AG04450 (cell line): ENCODE measurements around the gene DHX30. TPM values are rescaled to one million over a fixed set of nuclear protein-coding genes. Genes with fewer than 3 reads are reported as not detected.

Experiments used
- CTCF ChIA-PET: fragments of 300-600, 350-600 bp; formaldehyde crosslinking; extraction: SDS; loops from one replicate; lab custom pipeline; 2022; ENCODE audit warnings: antibody characterized with exemption, inconsistent platforms; lab: Charles Lee
- POLR2A ChIA-PET: fragments of 350-600 bp; formaldehyde crosslinking; extraction: SDS; loops from one replicate; lab custom pipeline; 2021; ENCODE audit warnings: antibody characterized with exemption, inconsistent platforms; lab: Yijun Ruan, JAX
- DNase-seq: peaks from one replicate; pipeline ENCODE4 v3.0.0-alpha.2; 2011; ENCODE audit warnings: low read depth, low spot score
- H3K27ac ChIP-seq: one replicate; pipeline ENCODE4 v1.5.1; 2012; ENCODE audit warnings: low read depth, low read length, control low read depth
- H3K27me3 ChIP-seq: one replicate; pipeline ENCODE4 v1.6.0; 2012; ENCODE audit warnings: low read length; ENCODE audit not compliant: control insufficient read depth, insufficient read depth
- H3K4me3 ChIP-seq: 2 replicates; pipeline ENCODE4 v1.5.1; 2011; ENCODE audit warnings: mild to moderate bottlenecking, low read depth, low read length, control low read depth
- H3K9me3 ChIP-seq: 2 replicates; pipeline ENCODE4 v1.5.1; 2012; ENCODE audit warnings: low read length; ENCODE audit not compliant: control insufficient read depth, insufficient read depth
- polyA plus RNA-seq: library from polyadenylated mRNA; depleted of rRNA; stranded (reverse); fragments of >200 nt; gene quantifications from 2 replicates; pipeline ENCODE4 v1.2.3, GENCODE V29; 2011
- TF ChIP-seq, protein P1 (sequence below): IDR thresholded peaks from 2 replicates; pipeline ENCODE4 v1.5.1; 2011; ENCODE audit warnings: low read depth, low read length, control low read depth, inconsistent platforms

Gene DHX30
- polyA plus RNA-seq, 1 experiment, result 30.7 TPM

DNA sequence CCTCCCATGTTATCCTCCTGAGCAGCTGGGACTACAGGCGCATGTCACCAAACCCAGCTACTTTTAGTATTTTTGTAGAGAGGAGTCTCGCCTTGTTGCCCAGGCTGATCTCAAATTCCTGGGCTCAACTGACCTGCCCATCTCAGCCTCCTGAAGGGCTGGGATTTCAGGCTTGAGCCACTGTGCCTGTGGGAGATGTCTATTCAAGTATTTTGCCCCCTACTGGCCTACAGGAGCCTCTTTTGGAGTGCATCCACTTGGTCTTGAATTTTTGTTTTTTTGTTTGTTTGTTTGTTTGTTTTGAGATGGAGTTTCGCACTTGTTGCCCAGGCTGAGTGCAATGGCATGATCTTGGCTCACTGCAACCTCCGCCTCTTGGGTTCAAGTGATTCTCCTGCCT lies 3.2 kb upstream of the DHX30 start:
- ChIA-PET CTCF (no interaction called here), POLR2A (no interaction called here)
- H3K4me3 ChIP-seq, result no peak overlapping the region
- TF ChIP-seq, protein P1, sequence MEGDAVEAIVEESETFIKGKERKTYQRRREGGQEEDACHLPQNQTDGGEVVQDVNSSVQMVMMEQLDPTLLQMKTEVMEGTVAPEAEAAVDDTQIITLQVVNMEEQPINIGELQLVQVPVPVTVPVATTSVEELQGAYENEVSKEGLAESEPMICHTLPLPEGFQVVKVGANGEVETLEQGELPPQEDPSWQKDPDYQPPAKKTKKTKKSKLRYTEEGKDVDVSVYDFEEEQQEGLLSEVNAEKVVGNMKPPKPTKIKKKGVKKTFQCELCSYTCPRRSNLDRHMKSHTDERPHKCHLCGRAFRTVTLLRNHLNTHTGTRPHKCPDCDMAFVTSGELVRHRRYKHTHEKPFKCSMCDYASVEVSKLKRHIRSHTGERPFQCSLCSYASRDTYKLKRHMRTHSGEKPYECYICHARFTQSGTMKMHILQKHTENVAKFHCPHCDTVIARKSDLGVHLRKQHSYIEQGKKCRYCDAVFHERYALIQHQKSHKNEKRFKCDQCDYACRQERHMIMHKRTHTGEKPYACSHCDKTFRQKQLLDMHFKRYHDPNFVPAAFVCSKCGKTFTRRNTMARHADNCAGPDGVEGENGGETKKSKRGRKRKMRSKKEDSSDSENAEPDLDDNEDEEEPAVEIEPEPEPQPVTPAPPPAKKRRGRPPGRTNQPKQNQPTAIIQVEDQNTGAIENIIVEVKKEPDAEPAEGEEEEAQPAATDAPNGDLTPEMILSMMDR, result peak; percentile 31; the same call in 1 of the 2 replicates
- no peak overlapping the region for H3K27ac ChIP-seq
- no peaks in the 10 kb centered on the region for H3K9me3 ChIP-seq
- no peak for DNase-seq
- H3K27me3 ChIP-seq, result no peaks in the 10 kb centered on the region

DNA sequence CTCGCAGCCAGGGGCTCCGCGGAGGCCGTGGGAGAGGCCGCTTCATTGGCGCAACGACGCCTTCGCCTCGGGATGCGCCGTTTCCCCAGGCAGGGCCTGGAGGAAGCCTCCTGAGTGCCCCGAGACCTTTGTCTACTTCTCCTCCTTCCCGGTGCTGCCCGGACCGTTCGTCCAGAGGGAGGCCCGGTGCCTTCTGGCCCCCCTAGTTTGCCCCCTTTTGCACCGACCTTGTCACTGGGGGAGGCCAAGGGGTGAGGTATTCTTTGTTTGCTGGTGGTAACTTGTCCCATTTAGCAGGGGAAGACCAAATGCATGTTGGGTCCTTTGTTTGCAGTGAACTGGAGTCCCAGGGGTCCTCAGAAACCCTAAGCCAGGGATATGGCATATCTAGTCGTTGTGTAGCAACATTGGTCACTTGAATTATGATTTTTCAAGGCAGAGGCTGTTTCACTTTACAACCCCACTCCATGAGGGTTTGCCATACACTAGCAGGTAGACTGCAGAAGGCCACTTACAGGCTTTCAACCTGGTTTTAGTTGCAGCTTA lies 615 bp downstream of the DHX30 start:
- no peaks in the 10 kb centered on the region for H3K27me3 ChIP-seq
- no peak for DNase-seq
- TF ChIP-seq, protein P1, result no peak
- CTCF ChIA-PET, result interaction anchor here (1.5 kb wide), 1 partner anchor 21 kb away, joined by 10 read pairs; no protein-coding TSS in a partner anchor
- H3K9me3 ChIP-seq, result no peaks in the 10 kb centered on the region
- POLR2A ChIA-PET, result no interaction called here
- peak overlapping the region; percentile 77 for H3K27ac ChIP-seq
- H3K4me3 ChIP-seq, result peak overlapping the region; percentile 87

DNA sequence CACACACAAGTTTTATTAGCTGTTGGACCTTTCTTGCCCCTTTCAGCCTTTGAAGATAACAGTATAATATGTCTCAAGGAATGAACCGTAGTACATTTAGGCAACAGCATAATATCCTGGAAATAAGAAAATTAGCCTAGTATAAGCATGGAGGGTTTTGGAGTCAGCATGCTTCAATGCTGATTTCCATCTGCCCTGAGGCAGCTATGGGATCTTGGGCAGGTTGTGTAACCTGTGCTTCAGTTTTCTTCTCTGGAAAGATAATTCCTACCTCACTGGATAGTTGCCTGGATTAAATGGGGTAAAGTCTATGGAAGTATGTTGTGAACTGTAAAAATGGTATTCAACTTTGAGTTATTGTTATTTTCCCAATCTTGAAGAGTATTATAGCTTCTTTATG lies 1.6 kb downstream of the DHX30 start:
- TF ChIP-seq, protein P1, result no peak
- no peak for DNase-seq
- CTCF ChIA-PET, result interaction anchor here (1.3 to 1.5 kb wide), 2 partner anchors 20 to 282 kb away, joined by 4 to 10 read pairs; no protein-coding TSS in a partner anchor
- POLR2A ChIA-PET, result no interaction called here
- Histone ChIP-seq H3K9me3 (no peaks in the 10 kb centered on the region), H3K27ac (no peak overlapping the region), H3K27me3 (no peaks in the 10 kb centered on the region), H3K4me3 (no peak overlapping the region; the same call in 1 of the 2 replicates)

DNA sequence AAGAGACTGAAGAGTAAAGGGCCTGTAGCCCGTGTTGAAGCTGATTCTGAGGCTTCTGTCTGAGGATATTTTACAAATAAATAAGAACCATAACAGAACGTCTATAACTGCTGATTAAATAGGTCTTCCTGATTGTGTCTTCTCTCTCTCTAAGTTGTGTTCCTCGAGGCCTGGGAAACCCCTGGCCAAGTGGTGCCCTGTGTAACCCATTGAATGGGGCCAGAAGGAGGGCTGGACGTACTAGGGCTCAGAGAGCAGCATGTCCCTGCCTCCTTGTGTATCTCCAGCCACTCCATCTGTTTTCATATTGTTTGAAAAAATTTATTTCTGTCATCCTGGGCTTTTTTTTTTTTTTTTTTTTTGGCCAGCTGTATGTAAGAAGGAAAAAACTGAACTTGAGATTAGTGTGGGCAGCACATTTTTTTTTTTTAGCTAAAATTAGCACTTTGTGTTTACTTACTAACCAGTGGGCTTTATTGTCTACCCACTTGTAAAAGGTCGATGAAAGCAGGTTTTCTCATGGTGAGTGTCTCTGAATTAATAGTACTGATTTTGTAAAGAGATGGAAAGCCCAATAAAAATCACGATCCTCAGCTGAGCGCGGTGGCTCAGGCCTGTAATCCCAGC lies 10.7 kb downstream of the DHX30 start:
- ChIA-PET CTCF (interaction anchor here (0.6 to 5.4 kb wide), 2 partner anchors 11 to 298 kb away, joined by 6 to 40 read pairs; no protein-coding TSS in a partner anchor), POLR2A (no interaction called here)
- no peak overlapping the region for H3K27ac ChIP-seq
- no peak for DNase-seq
- TF ChIP-seq, protein P1, result no peak
- no peaks in the 10 kb centered on the region for H3K27me3 ChIP-seq
- no peak overlapping the region for H3K4me3 ChIP-seq
- H3K9me3 ChIP-seq, result no peaks in the 10 kb centered on the region

DNA sequence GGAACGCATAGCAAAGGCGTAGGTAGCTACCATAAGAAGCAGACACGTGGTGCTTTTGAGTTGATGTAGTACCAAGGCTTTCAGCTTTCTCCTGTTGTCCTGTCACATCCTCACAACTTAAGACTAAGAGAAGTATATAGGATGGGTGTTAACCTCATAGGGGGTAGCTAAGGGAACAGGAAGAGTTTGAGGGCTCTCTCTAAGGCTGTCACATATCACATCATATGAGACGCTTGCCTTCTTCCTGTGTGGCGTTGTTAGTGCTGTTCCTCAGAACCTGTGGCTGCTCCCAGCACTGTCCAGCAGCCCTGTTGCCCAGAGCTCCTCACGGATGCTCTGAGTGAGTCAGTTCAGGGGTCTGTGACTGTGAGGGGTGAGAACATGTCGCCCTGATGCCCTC lies 14.7 kb downstream of the DHX30 start:
- TF ChIP-seq, protein P1, result no peak
- CTCF ChIA-PET, result interaction anchor here (0.6 kb wide), 1 partner anchor 10 kb away, joined by 8 read pairs; no protein-coding TSS in a partner anchor
- POLR2A ChIA-PET, result interaction anchor here (0.6 kb wide), 1 partner anchor 15 kb away, joined by 6 read pairs; no protein-coding TSS in a partner anchor

More for the DNA sequence above, 14.7 kb downstream of the DHX30 start:
- H3K9me3 ChIP-seq, result no peaks in the 10 kb centered on the region
- no peak overlapping the region for H3K4me3 ChIP-seq
- no peak overlapping the region for H3K27ac ChIP-seq
- no peak for DNase-seq
- no peaks in the 10 kb centered on the region for H3K27me3 ChIP-seq
